GM06990 (cell line): ENCODE measurements around the gene KIF12.

Experiments
- DNase-seq: peaks from one replicate; pipeline ENCODE4 v3.0.0-alpha.2; 2011; ENCODE audit not compliant: insufficient read length; ENCODE audit errors: extremely low read depth
- H3K27me3 ChIP-seq: replicated peaks from 2 replicates; pipeline ENCODE4 v1.6.0; 2011; ENCODE audit warnings: low read length; ENCODE audit not compliant: control insufficient read depth, insufficient read depth
- H3K36me3 ChIP-seq: 2 replicates; pipeline ENCODE4 v1.5.1; 2011; ENCODE audit warnings: low read length; ENCODE audit not compliant: control insufficient read depth, insufficient read depth
- H3K4me3 ChIP-seq: replicated peaks from 2 replicates; pipeline ENCODE4 v1.5.1; 2011; ENCODE audit warnings: low read depth, mild to moderate bottlenecking, control low read depth, low read length
- CTCF ChIP-seq: IDR thresholded peaks from 2 replicates; pipeline ENCODE4 v1.5.1; 2011; ENCODE audit warnings: low read length, control low read depth, mild to moderate bottlenecking, inconsistent platforms; ENCODE audit not compliant: insufficient read depth, poor library complexity, severe bottlenecking

Gene KIF12

GRCh38 chr9:114055061-114055460, 44.0 kb downstream of the KIF12 start:
- peaks cover 2% of the 10 kb centered on the region for H3K27me3 ChIP-seq
- no peak for TF ChIP-seq CTCF
- H3K4me3 ChIP-seq, result no peak overlapping the region
- no peaks in the 10 kb centered on the region for H3K36me3 ChIP-seq
- DNase-seq, result no peak

- TF ChIP-seq CTCF, result no peak
Measured at GRCh38 chr9:114054191-114054690, 44.9 kb downstream of the KIF12 start.

GRCh38 chr9:114053246-114054005, 45.7 kb downstream of the KIF12 start:
- Histone ChIP-seq H3K27me3 (peaks cover 2% of the 10 kb centered on the region), H3K36me3 (no peaks in the 10 kb centered on the region), H3K4me3 (no peak overlapping the region)
- TF ChIP-seq CTCF, result no peak
- no peak for DNase-seq

More at GRCh38 chr9:114054191-114054690, 44.9 kb downstream of the KIF12 start:
- H3K27me3 ChIP-seq, result peaks cover 2% of the 10 kb centered on the region
- no peak overlapping the region for H3K4me3 ChIP-seq
- no peak for DNase-seq
- no peaks in the 10 kb centered on the region for H3K36me3 ChIP-seq

- no peak for DNase-seq
- peaks cover 2% of the 10 kb centered on the region; the same call in 1 of the 2 replicates for H3K27me3 ChIP-seq
- H3K36me3 ChIP-seq, result no peaks in the 10 kb centered on the region
- TF ChIP-seq CTCF, result no peak
- H3K4me3 ChIP-seq, result no peak overlapping the region
Measured at GRCh38 chr9:114051706-114052105, 47.4 kb downstream of the KIF12 start.

DNA sequence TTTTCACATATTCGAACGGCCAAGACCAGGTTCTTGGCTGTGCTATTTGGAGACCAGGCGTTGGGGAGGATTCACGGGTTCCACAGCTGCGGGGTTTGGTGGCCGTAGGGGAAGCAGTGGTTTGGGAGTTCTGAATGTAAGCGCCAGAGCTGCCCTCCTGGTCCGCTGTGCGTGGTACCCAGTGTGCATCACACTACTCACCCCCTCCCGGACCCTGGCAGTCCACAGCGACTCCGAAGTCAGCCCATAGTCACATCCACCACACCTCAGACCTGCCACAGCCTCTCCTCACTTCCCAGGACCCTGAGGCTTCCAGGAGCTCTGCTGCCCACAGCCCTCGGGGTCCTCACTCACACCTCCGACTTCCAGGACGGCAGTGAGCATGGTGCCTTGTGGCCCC, 47.8 kb downstream of the KIF12 start:
- no peak for TF ChIP-seq CTCF
- H3K4me3 ChIP-seq, result no peak overlapping the region
- H3K36me3 ChIP-seq, result no peaks in the 10 kb centered on the region
- peaks cover 2% of the 10 kb centered on the region; the same call in 1 of the 2 replicates for H3K27me3 ChIP-seq
- DNase-seq, result no peak
